ENCODE results near the gene CTAGE1. TPM values are rescaled to one million over a fixed set of nuclear protein-coding genes. Genes with fewer than 3 reads are reported as not detected.

CTAGE1 gene
- total and polyA plus RNA-seq, 2 donors (not counting 3 experiments of a cell fraction or from before 2014, with no cell fraction given): not detected

- Histone ChIP-seq H3K9me1 (replicated peaks; ENCODE audit: control insufficient read depth, extremely low read depth, insufficient read depth, low read length) (no peaks in the 10 kb centered on the region), H3K4me3 (replicated peaks in 1 of 3; ENCODE audit: insufficient read depth in 1 of 3, low read depth in 1 of 3, low read length in 3 of 3) (no peak overlapping the region), H3K36me3 (ENCODE audit: control insufficient read depth in 2 of 2, extremely low read depth in 1 of 2, insufficient read depth in 2 of 2, low read length in 2 of 2) (no peaks in the 10 kb centered on the region), H3K9ac (replicated peaks; ENCODE audit: extremely low read depth, insufficient read depth, low read length) (no peak overlapping the region), H3K27ac (ENCODE audit: insufficient read depth, low read depth, low read length) (no peak overlapping the region), H2AFZ (ENCODE audit: low read depth, low read length) (no peak overlapping the region), H4K20me1 (replicated peaks; ENCODE audit: control insufficient read depth, extremely low read depth, insufficient read depth, low read length) (no peaks in the 10 kb centered on the region), H3K4me1 (ENCODE audit: control insufficient read depth, extremely low read depth, insufficient read depth, low read length) (peaks cover 31% of the 10 kb centered on the region), H3K27me3 (ENCODE audit: control insufficient read depth in 2 of 2, insufficient read depth in 2 of 2, low read length in 2 of 2) (no peaks in the 10 kb centered on the region), H3K79me2 (ENCODE audit: control insufficient read depth, insufficient read depth, low read length) (no peaks in the 10 kb centered on the region), H3K4me2 (ENCODE audit: insufficient read depth, low read length) (no peak overlapping the region), H3K9me3 (replicated peaks; ENCODE audit: control insufficient read depth, insufficient read depth, low read length) (no peaks in the 10 kb centered on the region)
- ChIA-PET POLR2A (no interaction called here), CTCF (interaction anchor here (1.6 to 2.4 kb wide), 2 partner anchors 10 to 84 kb away, joined by 3 to 11 read pairs; no protein-coding TSS in a partner anchor)
- TF ChIP-seq POLR2AphosphoS5 (IDR thresholded peaks at IDR 0.05; ENCODE audit: insufficient read depth, low read depth, low read length) (no peak), FOS (IDR thresholded peaks at IDR 0.05; ENCODE audit: borderline replicate concordance, insufficient read depth, low read length) (no peak), GATA2 (IDR thresholded peaks at IDR 0.05; ENCODE audit: insufficient read depth, insufficient read length, low read depth, low read length) (no peak), EZH2 (IDR thresholded peaks at IDR 0.05; ENCODE audit: borderline replicate concordance, low read depth, low read length, severe bottlenecking) (no peak), MAX (IDR thresholded peaks at IDR 0.05; ENCODE audit: insufficient read depth, insufficient read length) (no peak), POLR2A (IDR thresholded peaks at IDR 0.05; ENCODE audit: low read depth, low read length) (no peak), CTCF (IDR thresholded peaks at IDR 0.05; ENCODE audit: extremely low read depth in 1 of 2, insufficient read depth in 1 of 2, low read depth in 1 of 2, low read length in 2 of 2) (no peak), MYC (IDR thresholded peaks at IDR 0.05; ENCODE audit: low read depth, low read length) (no peak)
- DNase-seq (ENCODE audit: low read depth, low spot score) (no peak), FAIRE-seq (no peak)
- no TSS peak for BruUV-seq (replicated peaks)
- intact Hi-C loops (cut with micrococcal nuclease): no loop called here
- dilution Hi-C loops (cut with MboI; ENCODE audit: extremely low pct_ligation_motif_present, low sequenced_read_pairs): no loop called here
Observed at GRCh38 chr18:22463076-22463475, 45.4 kb upstream of the CTAGE1 start.

Data from endothelial cell of umbilical vein (primary cell).